Effector memory CD8-positive, alpha-beta T cell (primary cell): ENCODE results near the gene NNAT.

Source experiments
- ATAC-seq: fragments of 150-1000 bp; cut with Tn5 transposase; replicated peaks from 2 replicates; pipeline ENCODE4 v1.10.0; 2021; ENCODE audit warnings: mild to moderate bottlenecking, moderate library complexity
- DNase-seq, 3 experiments: peaks; one replicate each; pipeline ENCODE4 v3.0.0; 2021
- H3K27ac Mint-ChIP-seq, 2 donors: one replicate each; pipeline ENCODE4 v1.8.0; 2022; ENCODE audit warnings: mild to moderate bottlenecking in 2 of 2, mixed read lengths in 2 of 2, moderate library complexity in 2 of 2
- H3K27me3 Mint-ChIP-seq, 2 donors: one replicate each; pipeline ENCODE4 v1.8.0; 2022; ENCODE audit warnings: mixed read lengths in 2 of 2
- H3K36me3 Mint-ChIP-seq: one replicate; pipeline ENCODE4 v1.8.0; 2022; ENCODE audit warnings: mild to moderate bottlenecking, moderate library complexity, mixed read lengths; ENCODE audit not compliant: insufficient read depth
- H3K4me1 Mint-ChIP-seq, 2 donors: one replicate each; pipeline ENCODE4 v1.8.0; 2022; ENCODE audit warnings: low read depth in 2 of 2, mixed read lengths in 2 of 2
- H3K4me3 Mint-ChIP-seq, 2 donors: one replicate each; pipeline ENCODE4 v1.8.0; 2022; ENCODE audit warnings: mild to moderate bottlenecking in 2 of 2, mixed read lengths in 2 of 2, moderate library complexity in 2 of 2
- H3K9me3 Mint-ChIP-seq, 2 donors: one replicate each; pipeline ENCODE4 v1.8.0; 2022; ENCODE audit warnings: mixed read lengths in 2 of 2

The NNAT gene

GRCh38 chr20:37490663-37491350 lies 30.2 kb upstream of the NNAT start:
- H3K27ac Mint-ChIP-seq: no peak overlapping the region
- peaks cover 3 to 4% of the 10 kb centered on the region in 2 donors for H3K4me1 Mint-ChIP-seq
- ATAC-seq: no peak

GRCh38 chr20:37492096-37492625 lies 28.9 kb upstream of the NNAT start:
- Mint-ChIP-seq H3K9me3 (peaks cover 0 to 1% of the 10 kb centered on the region in 2 donors), H3K4me1 (peaks cover 3 to 4% of the 10 kb centered on the region in 2 donors), H3K36me3 (no peaks in the 10 kb centered on the region), H3K27me3 (peaks cover 0 to 11% of the 10 kb centered on the region in 2 donors), H3K4me3 (no peak overlapping the region), H3K27ac (no peak overlapping the region)
- ATAC-seq (no peak), DNase-seq (no peak)

More at GRCh38 chr20:37490663-37491350, 30.2 kb upstream of the NNAT start:
- Mint-ChIP-seq H3K4me3 (no peak overlapping the region), H3K9me3 (peaks cover 0 to 1% of the 10 kb centered on the region in 2 donors), H3K36me3 (no peaks in the 10 kb centered on the region), H3K27me3 (peaks cover 0 to 12% of the 10 kb centered on the region in 2 donors)
- no peak for DNase-seq

- H3K9me3 Mint-ChIP-seq: peaks cover 0 to 1% of the 10 kb centered on the region in 2 donors
- peak overlapping the region in 1 of 2 donors; percentile 80 for H3K27ac Mint-ChIP-seq
- no peaks in the 10 kb centered on the region for H3K36me3 Mint-ChIP-seq
- H3K27me3 Mint-ChIP-seq: peaks cover 0 to 11% of the 10 kb centered on the region in 2 donors
- DNase-seq: no peak
- H3K4me3 Mint-ChIP-seq: no peak overlapping the region
- peaks cover 3 to 4% of the 10 kb centered on the region in 2 donors for H3K4me1 Mint-ChIP-seq
- no peak for ATAC-seq
Measured at GRCh38 chr20:37492945-37493344, 28.1 kb upstream of the NNAT start.

GRCh38 chr20:37494301-37494700 lies 26.7 kb upstream of the NNAT start:
- H3K9me3 Mint-ChIP-seq: peaks cover 0 to 1% of the 10 kb centered on the region in 2 donors
- peaks cover 3 to 4% of the 10 kb centered on the region in 2 donors for H3K4me1 Mint-ChIP-seq
- H3K4me3 Mint-ChIP-seq: no peak overlapping the region
- H3K27ac Mint-ChIP-seq: no peak overlapping the region
- no peaks in the 10 kb centered on the region for H3K36me3 Mint-ChIP-seq
- ATAC-seq (no peak), DNase-seq (no peak)
- H3K27me3 Mint-ChIP-seq: peaks cover 0 to 11% of the 10 kb centered on the region in 2 donors

GRCh38 chr20:37494796-37495195 lies 26.3 kb upstream of the NNAT start:
- no peaks in the 10 kb centered on the region for H3K36me3 Mint-ChIP-seq
- peak overlapping the region in 1 of 2 donors; percentile 47 for H3K27ac Mint-ChIP-seq
- peaks cover 3 to 4% of the 10 kb centered on the region in 2 donors for H3K4me1 Mint-ChIP-seq

GRCh38 chr20:37498066-37498665 lies 22.9 kb upstream of the NNAT start:
- no peak overlapping the region for H3K4me3 Mint-ChIP-seq
- DNase-seq: no peak
- ATAC-seq: no peak
- no peaks in the 10 kb centered on the region for H3K36me3 Mint-ChIP-seq
- H3K27ac Mint-ChIP-seq: no peak overlapping the region
- no peaks in the 10 kb centered on the region for H3K9me3 Mint-ChIP-seq
- H3K4me1 Mint-ChIP-seq: peaks cover 0 to 3% of the 10 kb centered on the region in 2 donors
- no peaks in the 10 kb centered on the region for H3K27me3 Mint-ChIP-seq

More at GRCh38 chr20:37494796-37495195, 26.3 kb upstream of the NNAT start:
- peaks cover 0 to 11% of the 10 kb centered on the region in 2 donors for H3K27me3 Mint-ChIP-seq
- no peak overlapping the region for H3K4me3 Mint-ChIP-seq
- ATAC-seq (no peak), DNase-seq (no peak)
- peaks cover 0 to 1% of the 10 kb centered on the region in 2 donors for H3K9me3 Mint-ChIP-seq

GRCh38 chr20:37500311-37500710 lies 20.7 kb upstream of the NNAT start:
- H3K4me3 Mint-ChIP-seq: no peak overlapping the region
- H3K4me1 Mint-ChIP-seq: peaks cover 0 to 4% of the 10 kb centered on the region in 2 donors
- ATAC-seq: no peak
- no peak overlapping the region for H3K27ac Mint-ChIP-seq
- no peaks in the 10 kb centered on the region for H3K9me3 Mint-ChIP-seq
- DNase-seq: no peak
- H3K36me3 Mint-ChIP-seq: no peaks in the 10 kb centered on the region
- no peaks in the 10 kb centered on the region for H3K27me3 Mint-ChIP-seq

GRCh38 chr20:37501940-37502339 lies 19.1 kb upstream of the NNAT start:
- Mint-ChIP-seq H3K9me3 (no peaks in the 10 kb centered on the region), H3K27ac (no peak overlapping the region), H3K4me1 (peaks cover 2 to 4% of the 10 kb centered on the region in 2 donors)

GRCh38 chr20:37502654-37503053 lies 18.4 kb upstream of the NNAT start:
- Mint-ChIP-seq H3K4me1 (peaks cover 2 to 4% of the 10 kb centered on the region in 2 donors), H3K27me3 (no peaks in the 10 kb centered on the region), H3K4me3 (no peak overlapping the region), H3K9me3 (no peaks in the 10 kb centered on the region), H3K36me3 (no peaks in the 10 kb centered on the region), H3K27ac (no peak overlapping the region)
- DNase-seq: no peak
- no peak for ATAC-seq

More at GRCh38 chr20:37501940-37502339, 19.1 kb upstream of the NNAT start:
- ATAC-seq (no peak), DNase-seq (no peak)
- no peaks in the 10 kb centered on the region for H3K27me3 Mint-ChIP-seq
- no peaks in the 10 kb centered on the region for H3K36me3 Mint-ChIP-seq
- H3K4me3 Mint-ChIP-seq: no peak overlapping the region

GRCh38 chr20:37503256-37503927 lies 17.7 kb upstream of the NNAT start:
- ATAC-seq (no peak), DNase-seq (no peak)
- Mint-ChIP-seq H3K27me3 (no peaks in the 10 kb centered on the region), H3K4me3 (no peak overlapping the region), H3K4me1 (peaks cover 2 to 4% of the 10 kb centered on the region in 2 donors), H3K9me3 (no peaks in the 10 kb centered on the region), H3K36me3 (no peaks in the 10 kb centered on the region), H3K27ac (no peak overlapping the region)

GRCh38 chr20:37504404-37505096 lies 16.5 kb upstream of the NNAT start:
- no peaks in the 10 kb centered on the region for H3K27me3 Mint-ChIP-seq
- H3K4me1 Mint-ChIP-seq: peaks cover 2 to 4% of the 10 kb centered on the region in 2 donors
- no peaks in the 10 kb centered on the region for H3K9me3 Mint-ChIP-seq
- H3K27ac Mint-ChIP-seq: no peak overlapping the region
- ATAC-seq (no peak), DNase-seq (no peak)
- H3K36me3 Mint-ChIP-seq: no peaks in the 10 kb centered on the region
- no peak overlapping the region for H3K4me3 Mint-ChIP-seq

- H3K27ac Mint-ChIP-seq: no peak overlapping the region
- no peak for ATAC-seq
- H3K4me3 Mint-ChIP-seq: no peak overlapping the region
- DNase-seq: no peak
- peaks cover 4% of the 10 kb centered on the region for H3K36me3 Mint-ChIP-seq
- H3K27me3 Mint-ChIP-seq: no peaks in the 10 kb centered on the region
- peaks cover 3 to 5% of the 10 kb centered on the region in 2 donors for H3K4me1 Mint-ChIP-seq
- no peaks in the 10 kb centered on the region for H3K9me3 Mint-ChIP-seq
Measured at GRCh38 chr20:37505263-37506151, 15.5 kb upstream of the NNAT start.
